Kidney (tissue), 14 donors: ENCODE results near the gene ZFP62. TPM values are rescaled to one million over a fixed set of nuclear protein-coding genes. Genes with fewer than 3 reads are reported as not detected.

Experiments
- DNase-seq, 5 donors: peaks; one replicate each; pipeline ENCODE4 v3.0.0-alpha.2; 2013 to 2020
- FAIRE-seq: peaks from 2 replicates; lab custom pipeline; 2012; peaks lifted over from hg19 to GRCh38; lab: Jason Lieb, UNC
- H3K27ac ChIP-seq, 2 donors: one replicate each; pipeline ENCODE4 v1.7.0; 2013; ENCODE audit warnings: low read depth in 2 of 2, low read length in 2 of 2, inconsistent platforms in 1 of 2
- H3K27me3 ChIP-seq: one replicate; pipeline ENCODE4 v1.7.1; 2013; ENCODE audit warnings: low read length, inconsistent platforms; ENCODE audit not compliant: control insufficient read depth, insufficient read depth
- H3K36me3 ChIP-seq, 3 donors: one replicate each; pipeline versions ENCODE4 v1.7.0 to v1.7.1; 2013; ENCODE audit warnings: low read length in 3 of 3, control low read depth in 1 of 3, inconsistent platforms in 1 of 3; ENCODE audit not compliant: insufficient read depth in 3 of 3, control insufficient read depth in 2 of 3
- H3K4me1 ChIP-seq, 3 donors: one replicate each; pipeline versions ENCODE4 v1.7.0 to v1.7.1; 2013; ENCODE audit warnings: low read length in 3 of 3, inconsistent platforms in 1 of 3, low read depth in 1 of 3; ENCODE audit not compliant: control insufficient read depth in 2 of 3, insufficient read depth in 2 of 3
- H3K4me3 ChIP-seq, 3 donors: one replicate each; pipeline versions ENCODE4 v1.7.0 to v1.8.1; 2013; ENCODE audit warnings: low read length in 3 of 3, control low read depth in 1 of 3, inconsistent platforms in 1 of 3
- H3K9ac ChIP-seq, 3 donors: one replicate each; pipeline versions ENCODE4 v1.7.0 to v1.7.1; 2013; ENCODE audit warnings: low read length in 3 of 3, control low read depth in 1 of 3, inconsistent platforms in 1 of 3
- H3K9me3 ChIP-seq, 3 donors: one replicate each; pipeline versions ENCODE4 v1.7.0 to v1.7.1; 2013; ENCODE audit warnings: low read length in 3 of 3, control low read depth in 1 of 3, inconsistent platforms in 1 of 3; ENCODE audit not compliant: control insufficient read depth in 2 of 3, insufficient read depth in 1 of 3
- intact Hi-C: fragments of 100-400 bp; cut with DNase I; formaldehyde crosslinking; loops from one replicate; pipeline ENCODE4 v1.11.1; 2022
- polyA plus RNA-seq: library from polyadenylated mRNA; stranded (reverse); fragments of 350-450 nt; fragmentation: Illumina TruSeq; extraction: RNeasy Lipid Tissue Mini Kit (QIAGEN cat#74804); gene quantifications from one replicate; pipeline ENCODE4 v1.2.3, GENCODE V29; 2014; ENCODE audit warnings: low read depth, low replicate concordance; ENCODE audit not compliant: insufficient read depth
- total RNA-seq: library from RNA; stranded (reverse); fragmentation: NEBNext Ultra II Directional; extraction: Animal tissue kit (Norgen Biotek cat#: 25700); gene quantifications from one replicate; pipeline ENCODE4 v1.2.1, GENCODE V29; 2021
- TF ChIP-seq, protein P1 (sequence below): IDR thresholded peaks from 3 replicates; pipeline ENCODE4 v1.5.1; 2012; ENCODE audit warnings: mild to moderate bottlenecking, moderate library complexity, borderline replicate concordance; ENCODE audit not compliant: insufficient read depth; ENCODE audit errors: extremely low read depth
- donor health status: control.
- donor health status: control.
- donor health status: control.
- donor health status: control.
- donor health status: control.
- donor health status: DM: yes; HTN: yes; CAD: no.
- donor health status: Normal renal cell carcinoma (clear cell type).

The ZFP62 gene
- total and polyA plus RNA-seq, 2 donors from 2014 or later = 16.2 to 30.7 TPM

DNA sequence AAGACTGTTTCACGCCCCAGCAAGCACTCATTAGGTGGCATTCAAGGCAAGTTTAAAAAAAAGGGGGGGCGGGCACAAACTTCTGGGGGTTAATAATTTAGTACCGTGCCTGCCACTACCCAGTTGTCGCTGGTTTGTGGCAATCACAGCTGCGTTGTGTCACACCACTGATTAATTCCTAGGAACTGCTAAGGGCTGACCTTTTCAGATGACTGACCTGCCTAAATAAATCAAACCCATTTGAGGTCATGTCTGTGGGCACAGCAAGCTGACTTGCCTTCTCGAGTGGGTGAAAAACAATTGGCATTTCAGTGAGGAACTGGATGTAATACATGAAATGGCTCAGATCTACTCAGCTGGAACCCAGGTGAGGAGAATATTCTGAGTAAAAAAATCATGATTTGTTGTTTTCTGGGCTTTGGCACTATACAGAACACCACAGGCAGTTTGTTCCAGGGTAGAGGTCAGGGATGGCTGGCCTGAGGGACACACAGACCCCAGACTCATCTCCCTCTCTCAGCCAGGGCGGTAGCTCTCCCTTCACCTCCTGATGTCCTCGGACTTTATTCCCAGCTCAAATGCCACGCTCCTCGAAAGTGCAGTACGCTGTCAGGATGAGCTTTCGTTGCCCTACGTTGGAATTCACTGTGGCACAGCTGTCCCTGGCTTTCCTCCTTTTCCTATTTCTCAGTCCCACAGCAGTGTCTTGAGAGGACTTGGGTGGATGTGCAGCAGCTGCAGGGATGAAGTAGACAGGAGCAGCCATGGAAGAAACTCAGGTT lies 43.0 kb downstream of the ZFP62 start:
- peak overlapping the region; percentile 78 to 92 for H3K27ac ChIP-seq
- H3K9ac ChIP-seq = peak overlapping the region in 1 of 3 donors; percentile 41
- TF ChIP-seq, protein P1, sequence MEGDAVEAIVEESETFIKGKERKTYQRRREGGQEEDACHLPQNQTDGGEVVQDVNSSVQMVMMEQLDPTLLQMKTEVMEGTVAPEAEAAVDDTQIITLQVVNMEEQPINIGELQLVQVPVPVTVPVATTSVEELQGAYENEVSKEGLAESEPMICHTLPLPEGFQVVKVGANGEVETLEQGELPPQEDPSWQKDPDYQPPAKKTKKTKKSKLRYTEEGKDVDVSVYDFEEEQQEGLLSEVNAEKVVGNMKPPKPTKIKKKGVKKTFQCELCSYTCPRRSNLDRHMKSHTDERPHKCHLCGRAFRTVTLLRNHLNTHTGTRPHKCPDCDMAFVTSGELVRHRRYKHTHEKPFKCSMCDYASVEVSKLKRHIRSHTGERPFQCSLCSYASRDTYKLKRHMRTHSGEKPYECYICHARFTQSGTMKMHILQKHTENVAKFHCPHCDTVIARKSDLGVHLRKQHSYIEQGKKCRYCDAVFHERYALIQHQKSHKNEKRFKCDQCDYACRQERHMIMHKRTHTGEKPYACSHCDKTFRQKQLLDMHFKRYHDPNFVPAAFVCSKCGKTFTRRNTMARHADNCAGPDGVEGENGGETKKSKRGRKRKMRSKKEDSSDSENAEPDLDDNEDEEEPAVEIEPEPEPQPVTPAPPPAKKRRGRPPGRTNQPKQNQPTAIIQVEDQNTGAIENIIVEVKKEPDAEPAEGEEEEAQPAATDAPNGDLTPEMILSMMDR = no peak
- H3K36me3 ChIP-seq = no peaks in the 10 kb centered on the region
- FAIRE-seq (no peak), DNase-seq (peak; percentile 72 to 86 (median 79))
- peak overlapping the region in 2 of 3 donors; percentile 30 to 47 for H3K4me3 ChIP-seq
- intact Hi-C loops = no loop called here
- H3K9me3 ChIP-seq = no peaks in the 10 kb centered on the region
- H3K4me1 ChIP-seq = peaks cover 18 to 28% (median 22%) of the 10 kb centered on the region in 3 donors
- H3K27me3 ChIP-seq = no peaks in the 10 kb centered on the region

DNA sequence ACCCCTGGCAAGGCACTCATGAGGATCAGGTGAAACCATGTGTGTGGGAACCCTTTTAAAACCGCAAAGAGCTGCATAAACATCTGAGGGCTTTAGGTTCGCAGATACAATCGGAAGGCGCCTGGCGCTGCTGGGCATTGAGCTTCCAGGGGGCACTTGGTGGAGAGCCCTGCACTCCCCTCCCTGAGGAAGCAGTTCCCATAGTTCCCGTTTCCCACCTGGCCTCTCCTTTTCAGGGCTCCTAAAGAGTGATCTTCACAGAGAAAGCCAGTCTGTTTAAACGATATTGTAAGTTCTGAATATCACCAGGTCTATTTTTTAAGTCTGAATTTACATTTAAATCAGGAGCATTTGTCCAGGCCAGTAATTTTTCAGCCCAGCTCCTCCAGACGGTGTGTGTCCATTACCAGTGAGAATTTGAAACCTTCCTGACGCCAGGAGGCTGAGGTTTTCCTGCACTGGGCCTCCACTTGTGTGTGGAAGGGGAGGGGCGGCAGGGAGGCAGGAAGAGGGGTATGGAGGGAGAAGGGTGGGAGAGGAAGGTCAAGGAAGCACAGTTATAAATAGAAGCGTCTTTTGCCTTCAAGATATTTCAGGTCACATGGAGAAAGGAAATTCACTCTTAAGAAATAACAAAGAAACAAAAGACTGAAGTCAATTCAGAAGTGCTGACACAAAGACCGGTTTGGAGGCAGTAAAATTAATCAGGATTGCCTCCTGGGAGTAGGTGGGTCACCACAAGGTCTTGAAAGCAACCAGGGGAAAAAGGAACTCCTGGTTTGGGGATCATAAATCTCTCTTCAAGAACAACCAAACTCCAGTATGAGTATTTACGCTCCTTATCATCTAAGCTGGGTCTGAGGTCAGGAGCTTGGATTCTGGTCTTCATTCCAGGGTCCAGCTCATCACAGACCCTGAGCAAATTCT lies 44.2 kb downstream of the ZFP62 start:
- FAIRE-seq (no peak), DNase-seq (peak; percentile 76 to 91 (median 83))
- H3K4me1 ChIP-seq = peaks cover 18 to 28% (median 25%) of the 10 kb centered on the region in 3 donors
- H3K9ac ChIP-seq = peak overlapping the region in 2 of 3 donors; percentile 11 to 46
- H3K27ac ChIP-seq = peak overlapping the region; percentile 78 to 92
- intact Hi-C loops = no loop called here
- no peaks in the 10 kb centered on the region for H3K9me3 ChIP-seq
- no peak overlapping the region for H3K4me3 ChIP-seq
- H3K27me3 ChIP-seq = no peaks in the 10 kb centered on the region
- TF ChIP-seq, protein P1 = no peak
- H3K36me3 ChIP-seq = no peaks in the 10 kb centered on the region

DNA sequence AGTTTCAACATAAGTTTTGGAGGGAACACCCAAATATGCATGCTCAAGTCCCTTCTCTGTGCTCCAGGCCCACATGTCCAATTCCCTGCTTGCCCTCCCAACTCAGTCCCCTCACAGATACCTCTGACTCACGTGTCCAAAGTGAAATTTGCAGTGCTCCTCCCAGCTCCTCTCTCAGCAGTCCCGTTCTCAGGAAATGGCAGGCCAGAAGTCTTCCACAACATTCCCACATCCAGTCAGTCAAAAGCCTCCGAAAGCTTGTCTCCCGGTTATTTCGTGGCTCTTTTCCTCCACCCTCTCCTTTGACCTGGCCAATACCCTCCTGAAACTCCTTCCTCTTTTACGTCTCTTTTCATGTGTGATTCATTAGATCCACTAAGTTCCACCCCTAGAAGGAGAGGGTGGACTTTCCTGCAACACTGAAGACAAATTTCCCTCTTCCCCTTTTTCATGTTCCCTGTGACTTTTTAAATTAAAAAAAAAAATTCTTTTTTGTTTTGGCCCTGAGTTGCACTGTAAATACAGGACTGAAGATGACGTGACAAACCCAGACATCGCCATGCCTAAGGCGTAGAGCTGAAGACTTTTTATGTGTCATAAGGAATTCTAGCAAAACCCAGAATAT lies 45.7 kb downstream of the ZFP62 start:
- H3K27ac ChIP-seq = peak overlapping the region; percentile 68 to 73
- intact Hi-C loops = no loop called here
- DNase-seq = peak in 3 of 5 donors; percentile 22 to 46 (median 44)
- peak overlapping the region in 1 of 3 donors; percentile 2 for H3K9ac ChIP-seq
- TF ChIP-seq, protein P1 = no peak
- H3K27me3 ChIP-seq = no peaks in the 10 kb centered on the region
- FAIRE-seq = no peak
- peak overlapping the region in 2 of 3 donors; percentile 30 to 42 for H3K4me3 ChIP-seq
- H3K9me3 ChIP-seq = no peaks in the 10 kb centered on the region
- H3K4me1 ChIP-seq = peaks cover 18 to 34% (median 32%) of the 10 kb centered on the region in 3 donors
- H3K36me3 ChIP-seq = no peaks in the 10 kb centered on the region
